GM12878 (cell line): ENCODE results near the gene SLC22A3. TPM values are rescaled to one million over a fixed set of nuclear protein-coding genes. Genes with fewer than 3 reads are reported as not detected.

Experiments
- ATAC-seq: fragments of 200-7000 bp; cut with Tn5 transposase; 3 replicates; pipeline ENCODE4 v1.9.1; 2020; ENCODE audit warnings: mild to moderate bottlenecking, moderate library complexity
- BruUV-seq: library from RNA; stranded (reverse); fragments of 400-500 nt; replicated peaks from 2 replicates; lab custom pipeline; 2021; lab: Mats Ljungman, UMichigan
- CTCF ChIA-PET: fragments of 300-600 bp; sonication (Branson Sonifier 250); formaldehyde crosslinking; extraction: SDS; loops from one replicate; lab custom pipeline; 2021; ENCODE audit warnings: inconsistent platforms; lab: Yijun Ruan, JAX
- POLR2A ChIA-PET: fragments of 350-600 bp; formaldehyde crosslinking; extraction: SDS; loops from one replicate; lab custom pipeline; 2021; ENCODE audit warnings: inconsistent platforms; lab: Charles Lee
- RAD21 ChIA-PET: fragments of 300-600 bp; sonication (Branson Sonifier 250); formaldehyde crosslinking; loops from one replicate; lab custom pipeline; 2023; ENCODE audit warnings: antibody characterized with exemption; ENCODE audit not compliant: unreplicated experiment; lab: Charles Lee
- SMC1A ChIA-PET: fragments of 300-600 bp; sonication (Branson Sonifier 250); formaldehyde crosslinking; loops from one replicate; lab custom pipeline; 2023; ENCODE audit not compliant: unreplicated experiment, uncharacterized antibody; lab: Charles Lee
- DNase-seq: peaks from one replicate; pipeline ENCODE4 v3.0.0-alpha.2; 2011; ENCODE audit warnings: low read depth, low spot score
- FAIRE-seq: peaks from 3 replicates; lab custom pipeline; 2011; peaks lifted over from hg19 to GRCh38; lab: Jason Lieb, UNC
- H2AFZ ChIP-seq: 2 replicates; pipeline ENCODE4 v1.6.0; 2011; ENCODE audit warnings: low read depth, low read length, control low read depth; ENCODE audit not compliant: control insufficient read depth
- H3K27ac ChIP-seq: 2 replicates; pipeline ENCODE4 v1.5.1; 2011; ENCODE audit warnings: control low read depth; ENCODE audit not compliant: control insufficient read depth, insufficient read depth
- H3K27me3 ChIP-seq, 2 experiments: replicated peaks in 1 of 2; 2 replicates each; pipeline versions ENCODE4 v1.6.0 to v1.6.1; 2011; ENCODE audit warnings: low read length in 1 of 2; ENCODE audit not compliant: control insufficient read depth in 2 of 2, insufficient read depth in 2 of 2
- H3K36me3 ChIP-seq, 2 experiments: 2 replicates each; pipeline ENCODE4 v1.5.1; 2011; ENCODE audit warnings: low read length in 1 of 2; ENCODE audit not compliant: control insufficient read depth in 2 of 2, insufficient read depth in 2 of 2
- H3K4me1 ChIP-seq: 2 replicates; pipeline ENCODE4 v1.6.1; 2011; ENCODE audit warnings: mild to moderate bottlenecking, low read length, moderate library complexity, mixed read lengths; ENCODE audit not compliant: control insufficient read depth, insufficient read depth
- H3K4me2 ChIP-seq: 2 replicates; pipeline ENCODE4 v1.6.0; 2011; ENCODE audit warnings: control low read depth; ENCODE audit not compliant: control insufficient read depth, insufficient read depth
- H3K4me3 ChIP-seq: fragments of 200-600 bp; sonication (generic); 2 replicates; pipeline ENCODE4 v1.5.1; 2016
- H3K79me2 ChIP-seq: 2 replicates; pipeline ENCODE4 v1.6.0; 2011; ENCODE audit warnings: low read length; ENCODE audit not compliant: control insufficient read depth, insufficient read depth
- H3K9ac ChIP-seq: 2 replicates; pipeline ENCODE4 v1.8.0; 2011; ENCODE audit warnings: low read length, control low read depth, mixed read lengths; ENCODE audit not compliant: control insufficient read depth, insufficient read depth
- H3K9me3 ChIP-seq: replicated peaks from 3 replicates; pipeline ENCODE4 v1.5.1; 2011; ENCODE audit warnings: mild to moderate bottlenecking, low read length; ENCODE audit not compliant: control insufficient read depth, insufficient read depth
- H4K20me1 ChIP-seq: 2 replicates; pipeline ENCODE4 v1.6.0; 2011; ENCODE audit not compliant: control insufficient read depth, insufficient read depth
- BCL11A ChIP-seq: IDR thresholded peaks from 2 replicates; pipeline ENCODE4 v1.6.1; 2011; ENCODE audit warnings: low read depth, low read length
- BCL3 ChIP-seq: IDR thresholded peaks from 2 replicates; pipeline ENCODE4 v1.6.1; 2011; ENCODE audit warnings: borderline replicate concordance, low read depth, mild to moderate bottlenecking, moderate library complexity, low read length; ENCODE audit not compliant: insufficient read depth, poor library complexity, severe bottlenecking
- CBX5 ChIP-seq: sonication (generic); IDR thresholded peaks from 2 replicates; pipeline ENCODE4 v1.6.1; 2016; ENCODE audit warnings: low read depth, moderate library complexity, mild to moderate bottlenecking, inconsistent platforms
- CHD2 ChIP-seq: IDR thresholded peaks from 2 replicates; pipeline ENCODE4 v1.6.1; 2011; ENCODE audit warnings: low read depth, low read length, improper control_type of control experiment, borderline replicate concordance
- HCFC1 ChIP-seq: fragments of 150-350 bp; IDR thresholded peaks from 2 replicates; pipeline ENCODE4 v1.6.1; 2014; ENCODE audit warnings: low read length
- MYB ChIP-seq: fragments of 150-350 bp; IDR thresholded peaks from 2 replicates; pipeline ENCODE4 v1.6.1; 2014; ENCODE audit warnings: mild to moderate bottlenecking, low read depth, low read length, borderline replicate concordance
- RAD51 ChIP-seq: fragments of 450-650 bp; IDR thresholded peaks from 2 replicates; pipeline ENCODE4 v1.6.1; 2016; ENCODE audit warnings: moderate library complexity, mild to moderate bottlenecking, inconsistent platforms
- SIN3A ChIP-seq: IDR thresholded peaks from 2 replicates; pipeline ENCODE4 v1.6.1; 2012; ENCODE audit warnings: low read depth, low read length, improper control_type of control experiment
- SMAD5 ChIP-seq: IDR thresholded peaks from 2 replicates; pipeline ENCODE4 v1.6.1; 2016; ENCODE audit warnings: antibody characterized with exemption, low read depth
- SUZ12 ChIP-seq: fragments of 200-600 bp; sonication (generic); IDR thresholded peaks from one replicate; pipeline ENCODE4 v1.6.1; 2018; ENCODE audit warnings: antibody characterized with exemption, mild to moderate bottlenecking; ENCODE audit not compliant: unreplicated experiment
- TBL1XR1 ChIP-seq: IDR thresholded peaks from 2 replicates; pipeline ENCODE4 v1.6.1; 2012; ENCODE audit warnings: low read depth, low read length, improper control_type of control experiment
- TCF3 ChIP-seq: IDR thresholded peaks from 2 replicates; pipeline ENCODE4 v1.6.1; 2012; ENCODE audit warnings: low read depth, mild to moderate bottlenecking, low read length, borderline replicate concordance; ENCODE audit not compliant: insufficient read depth
- YY1 ChIP-seq: IDR thresholded peaks from 2 replicates; pipeline ENCODE4 v1.6.1; 2011; ENCODE audit warnings: low read depth, mild to moderate bottlenecking, low read length
- ZBTB11 ChIP-seq: fragments of 450-650 bp; formaldehyde crosslinking; IDR thresholded peaks from 2 replicates; pipeline ENCODE4 v1.5.0; 2022; ENCODE audit warnings: mild to moderate bottlenecking, missing genetic modification characterization
- ZBTB33 ChIP-seq: fragments of 450-650 bp; IDR thresholded peaks from 2 replicates; pipeline ENCODE4 v1.6.1; 2017; ENCODE audit warnings: mild to moderate bottlenecking
- ZNF384 ChIP-seq: IDR thresholded peaks from 2 replicates; pipeline ENCODE4 v1.6.1; 2012; ENCODE audit warnings: low read depth, mild to moderate bottlenecking, low read length, improper control_type of control experiment, borderline replicate concordance
- whole genome bisulfite sequencing: methylation state at CpG from one replicate; pipeline ENCODE4 v1.1.6; 2016; ENCODE audit warnings: low lambda C conversion rate; ENCODE audit not compliant: insufficient replicate concordance, insufficient coverage; ENCODE audit errors: missing lambda C conversion rate; 5-methylcytosine and 5-hydroxymethylcytosine counted together
- in situ Hi-C: fragments of 300-500 bp; cut with MboI; formaldehyde crosslinking; loops from 9 replicates; pipeline ENCODE4 v1.14.3; 2018; ENCODE audit warnings: mixed read lengths
- intact Hi-C: fragments of 100-400 bp; cut with micrococcal nuclease; formaldehyde crosslinking; loops from one replicate; pipeline ENCODE4 v1.14.2; 2022; ENCODE audit not compliant: unreplicated experiment
- polyA plus RNA-seq, 11 experiments: library from polyadenylated mRNA; depleted of rRNA in 4 of 11; unstranded in 6 of 11; stranded (reverse) in 5 of 11; fragments of >200 nt; fragmentation: Nextera tagmentation in 4 of 11; fragmentation: Illumina TruSeq in 1 of 11; extraction: Ambion mirVana in 4 of 11; extraction: Trizol in 1 of 11; gene quantifications; 1 replicate in 1 of 11; 2 replicates in 10 of 11; pipeline versions ENCODE4 v1.2.1 to v1.2.3, GENCODE V29; 2011 to 2016; ENCODE audit warnings: inconsistent platforms in 2 of 11, missing spikeins in 2 of 11, low read depth in 1 of 11
- total RNA-seq, 4 experiments: library from RNA; depleted of rRNA in 3 of 4; stranded (reverse); fragments of >200 nt in 3 of 4; fragmentation: Illumina TruSeq in 1 of 4; extraction: Trizol in 1 of 4; gene quantifications; 2 replicates each; pipeline versions ENCODE4 v1.2.1 to v1.2.3, GENCODE V29; 2013 to 2021

Gene SLC22A3
- total and polyA plus RNA-seq, 10 of the 15 experiments (the other 5 are each of a cell fraction or from before 2014, with no cell fraction given), result 0.07 to 0.15 TPM; not detected in 8

GRCh38 chr6:160412993-160413392 is 64.8 kb downstream of the SLC22A3 start (continued):
- TF ChIP-seq TBL1XR1 (no peak), BCL3 (no peak), MYB (no peak)

- in situ Hi-C loops (no loop called here), intact Hi-C loops (no loop called here)
- FAIRE-seq (no peak), DNase-seq (no peak), ATAC-seq (no peak)
- no peak for TF ChIP-seq CHD2
- TF ChIP-seq BCL11A, result no peak
- TF ChIP-seq RAD51, result no peak
- no peak for TF ChIP-seq CBX5
- TF ChIP-seq SUZ12, result no peak
- TF ChIP-seq SIN3A, result no peak
- TF ChIP-seq ZBTB11 (CRISPR knock-in tag), result no peak
- no peak for TF ChIP-seq ZBTB33
- no peak for TF ChIP-seq SMAD5
- no peak for TF ChIP-seq HCFC1
- no peak for TF ChIP-seq ZNF384
- no peak for TF ChIP-seq YY1
- TF ChIP-seq TCF3, result no peak
- Histone ChIP-seq H3K4me1 (no peaks in the 10 kb centered on the region), H3K27me3 (no peaks in the 10 kb centered on the region), H3K9me3 (no peaks in the 10 kb centered on the region), H3K27ac (no peak overlapping the region), H2AFZ (no peak overlapping the region), H3K9ac (no peak overlapping the region), H3K79me2 (no peaks in the 10 kb centered on the region), H3K4me3 (no peak overlapping the region), H3K4me2 (no peak overlapping the region), H3K36me3 (no peaks in the 10 kb centered on the region), H4K20me1 (no peaks in the 10 kb centered on the region)
- no TSS peak for BruUV-seq
- POLR2A ChIA-PET, result no interaction called here
- RAD21 ChIA-PET, result no interaction called here
- CTCF ChIA-PET, result no interaction called here
- SMC1A ChIA-PET, result no interaction called here
- 92% methylated on average over 1 of the region's 1 CpG for WGBS
These were observed 69.0 kb downstream of the SLC22A3 start for GRCh38 chr6:160417146-160417545.
